Activated CD8-positive, alpha-beta T cell treated with anti-CD3 and anti-CD28 coated beads, Interleukin-2, amount 10 ng/mL, durations not matched to agents 7 days and 5 days (primary cell): ENCODE measurements around the gene RIF1. TPM values are rescaled to one million over a fixed set of nuclear protein-coding genes. Genes with fewer than 3 reads are reported as not detected.

Experiments
- ATAC-seq: fragments of 150-1000 bp; cut with Tn5 transposase; one replicate; pipeline ENCODE4 v1.10.0; 2021; ENCODE audit warnings: moderate library complexity
- CTCF ChIA-PET: fragments of 350-600 bp; sonication (Branson Sonifier 250); formaldehyde crosslinking; loops from one replicate; lab custom pipeline; 2021; ENCODE audit warnings: antibody characterized with exemption; lab: Charles Lee
- POLR2A ChIA-PET: fragments of 350-600 bp; sonication (Branson Sonifier 250); formaldehyde crosslinking; loops from one replicate; lab custom pipeline; 2021; ENCODE audit warnings: antibody characterized with exemption; lab: Charles Lee
- DNase-seq: peaks from one replicate; pipeline ENCODE4 v3.0.0-alpha.2; 2020
- H3K27ac Mint-ChIP-seq: one replicate; pipeline ENCODE4 v1.8.0; 2021; ENCODE audit warnings: mild to moderate bottlenecking, mixed read lengths
- H3K27me3 Mint-ChIP-seq: one replicate; pipeline ENCODE4 v1.8.0; 2021; ENCODE audit warnings: low read depth, mixed read lengths
- H3K36me3 Mint-ChIP-seq: one replicate; pipeline ENCODE4 v1.8.0; 2021; ENCODE audit warnings: low read depth, mixed read lengths
- H3K4me1 Mint-ChIP-seq: one replicate; pipeline ENCODE4 v1.8.0; 2021; ENCODE audit warnings: low read depth, mixed read lengths
- H3K4me3 Mint-ChIP-seq: one replicate; pipeline ENCODE4 v1.8.0; 2021; ENCODE audit warnings: mild to moderate bottlenecking, mixed read lengths
- H3K9me3 Mint-ChIP-seq: one replicate; pipeline ENCODE4 v1.8.0; 2022; ENCODE audit warnings: mixed read lengths; ENCODE audit not compliant: insufficient read depth
- total RNA-seq, 2 experiments: library from RNA; stranded (reverse); gene quantifications; one replicate each; pipeline ENCODE4 v1.2.3, GENCODE V29; 2021

RIF1 gene
- total RNA-seq, 2 experiments from 2014 or later = 55.9 to 56.6 TPM

DNA sequence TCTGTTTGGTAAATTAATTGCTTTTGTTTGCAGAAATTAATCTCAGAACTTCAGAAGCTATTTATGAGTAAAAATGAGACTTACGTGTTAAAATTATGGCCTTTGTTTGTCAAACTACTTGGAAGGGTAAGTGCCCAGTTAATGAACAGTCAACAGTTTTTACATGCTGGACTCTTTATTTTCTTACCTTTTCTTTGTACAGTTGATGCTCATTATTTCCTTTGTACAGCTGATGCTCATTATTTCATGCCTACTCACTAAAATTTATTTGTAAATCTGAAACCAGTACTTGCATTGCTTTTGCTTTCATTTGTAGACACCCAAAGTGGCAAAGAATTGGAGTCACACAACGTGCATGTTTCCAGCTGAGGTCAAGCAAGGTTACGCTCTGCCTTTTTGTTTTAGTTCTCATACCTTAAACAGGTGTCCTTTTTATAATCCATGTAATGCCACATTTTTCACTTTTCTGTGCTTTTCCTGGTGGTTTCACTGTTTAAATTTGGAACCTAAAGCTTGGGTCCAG lies 13.3 kb downstream of the RIF1 start:
- CTCF ChIA-PET = interaction anchor here (0.9 to 1.6 kb wide), 3 partner anchors 13 to 178 kb away, joined by 3 to 5 read pairs (median 4); no protein-coding TSS in a partner anchor

DNA sequence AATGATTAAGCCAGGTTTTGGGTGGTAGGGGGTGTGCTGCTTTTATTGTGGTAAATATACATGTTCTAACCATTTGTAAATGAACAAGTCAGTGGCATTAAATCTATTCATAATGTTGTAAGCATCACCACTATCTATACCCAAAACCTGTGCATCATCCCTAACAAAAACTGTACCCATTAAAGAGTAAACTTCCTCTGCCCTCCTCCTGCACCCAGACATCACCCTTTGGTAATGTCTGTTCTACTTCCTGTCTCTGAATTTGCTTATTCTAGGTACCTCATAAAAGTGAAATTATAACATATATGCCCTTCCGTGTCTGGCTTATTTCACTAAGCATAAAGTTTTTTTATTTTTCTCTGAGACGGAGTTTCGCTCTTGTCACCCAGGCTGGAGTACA lies 14.1 kb downstream of the RIF1 start:
- Mint-ChIP-seq H3K27ac (peak overlapping the region; percentile 32), H3K4me1 (peaks cover 36% of the 10 kb centered on the region), H3K36me3 (peaks cover 64% of the 10 kb centered on the region), H3K4me3 (no peak overlapping the region), H3K9me3 (no peaks in the 10 kb centered on the region), H3K27me3 (no peaks in the 10 kb centered on the region)
- DNase-seq (no peak), ATAC-seq (peak; percentile 67)
- POLR2A ChIA-PET = interaction anchor here (0.7 kb wide), 2 partner anchors 14 to 58 kb away, joined by 3 read pairs; partner anchors contain the start of gene RIF1
- CTCF ChIA-PET = interaction anchor here (1.1 to 1.6 kb wide), 2 partner anchors 13 to 15 kb away, joined by 4 to 5 read pairs; no protein-coding TSS in a partner anchor

More for the DNA sequence above, 13.3 kb downstream of the RIF1 start:
- H3K4me3 Mint-ChIP-seq = no peak overlapping the region
- no peak for DNase-seq
- POLR2A ChIA-PET = interaction anchor here (0.6 to 0.7 kb wide), 3 partner anchors 13 to 161 kb away, joined by 3 read pairs; partner anchors contain the start of genes RBM43 and RIF1
- H3K27me3 Mint-ChIP-seq = no peaks in the 10 kb centered on the region
- H3K27ac Mint-ChIP-seq = peak overlapping the region; percentile 31
- H3K4me1 Mint-ChIP-seq = peaks cover 33% of the 10 kb centered on the region
- H3K36me3 Mint-ChIP-seq = peaks cover 59% of the 10 kb centered on the region
- no peaks in the 10 kb centered on the region for H3K9me3 Mint-ChIP-seq
- no peak for ATAC-seq

DNA sequence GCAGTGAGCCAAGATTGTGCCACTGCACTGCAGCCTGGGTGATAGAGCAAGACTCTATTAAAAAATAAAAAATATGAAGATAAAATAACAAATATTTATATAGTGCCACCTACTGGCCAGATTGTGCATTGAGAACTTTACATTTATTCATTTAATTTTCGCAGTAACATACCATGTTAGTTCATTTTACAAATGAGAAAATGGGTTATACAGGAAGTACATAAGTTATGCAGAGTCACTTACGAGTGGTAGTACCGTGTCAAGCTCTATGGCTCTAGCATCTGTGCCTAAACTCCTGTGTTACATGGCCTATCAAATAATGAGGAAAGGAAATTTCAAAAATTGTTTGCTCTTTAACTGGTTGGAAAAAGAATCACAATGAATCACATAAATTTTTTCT lies 27.9 kb downstream of the RIF1 start:
- Mint-ChIP-seq H3K9me3 (no peaks in the 10 kb centered on the region), H3K36me3 (peaks cover 59% of the 10 kb centered on the region), H3K27ac (no peak overlapping the region), H3K27me3 (no peaks in the 10 kb centered on the region), H3K4me3 (no peak overlapping the region), H3K4me1 (peaks cover 14% of the 10 kb centered on the region)
- no peak for DNase-seq
- ChIA-PET CTCF (interaction anchor here (0.6 to 3.2 kb wide), 18 partner anchors 11 to 383 kb away, joined by 3 to 12 read pairs (median 4); partner anchors contain the start of genes NMI and RBM43), POLR2A (interaction anchor here (0.6 kb wide), 1 partner anchor 12 kb away, joined by 3 read pairs; no protein-coding TSS in a partner anchor)
- no peak for ATAC-seq

DNA sequence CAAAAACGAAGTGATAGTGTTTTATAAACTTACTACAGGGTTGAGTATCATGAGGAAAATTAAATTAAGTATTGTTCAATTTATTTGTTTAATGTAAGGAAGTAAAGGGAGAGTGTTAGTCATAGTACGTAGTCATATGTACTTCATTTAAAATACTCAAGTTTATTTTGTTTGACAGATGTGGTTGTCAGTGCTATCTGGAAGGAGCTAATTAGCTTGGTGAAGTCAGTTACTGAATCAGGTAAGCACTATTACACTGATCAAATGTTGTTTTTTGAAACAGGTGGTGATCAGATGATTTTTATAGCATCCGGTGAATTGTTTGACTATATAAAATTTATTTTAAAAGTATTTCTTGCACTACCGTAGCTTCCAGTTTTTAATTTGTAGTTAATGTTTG lies 28.8 kb downstream of the RIF1 start:
- ChIA-PET CTCF (interaction anchor here (1.0 to 3.2 kb wide), 7 partner anchors 11 to 382 kb away, joined by 3 to 12 read pairs (median 3); no protein-coding TSS in a partner anchor), POLR2A (no interaction called here)
- Mint-ChIP-seq H3K27ac (no peak overlapping the region), H3K9me3 (no peaks in the 10 kb centered on the region), H3K36me3 (peaks cover 56% of the 10 kb centered on the region), H3K4me1 (peaks cover 14% of the 10 kb centered on the region), H3K27me3 (no peaks in the 10 kb centered on the region), H3K4me3 (no peak overlapping the region)
- DNase-seq (no peak), ATAC-seq (no peak)

DNA sequence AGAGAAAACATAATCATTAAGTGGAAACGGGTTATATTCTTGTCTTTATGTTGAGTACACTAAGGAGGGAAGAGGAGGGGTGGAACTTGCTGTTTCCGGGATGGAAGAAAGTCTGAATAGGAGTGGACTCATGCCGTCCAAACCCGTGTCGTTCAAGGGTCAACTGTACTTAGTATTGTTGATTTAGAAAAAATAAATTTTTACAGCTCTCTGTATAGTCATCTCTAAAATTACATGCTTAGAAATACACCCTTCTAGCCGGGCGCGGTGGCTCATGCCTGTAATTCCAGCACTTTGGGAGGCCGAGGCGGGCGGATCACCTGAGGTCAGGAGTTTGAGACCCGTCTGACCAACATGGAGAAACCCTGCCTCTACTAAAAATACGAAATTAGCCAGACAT lies 29.4 kb downstream of the RIF1 start:
- DNase-seq (no peak), ATAC-seq (no peak)
- no peak overlapping the region for H3K27ac Mint-ChIP-seq
- H3K4me3 Mint-ChIP-seq = no peak overlapping the region
- ChIA-PET CTCF (interaction anchor here (1.0 to 3.2 kb wide), 5 partner anchors 10 to 26 kb away, joined by 3 to 12 read pairs (median 3); no protein-coding TSS in a partner anchor), POLR2A (no interaction called here)
- no peaks in the 10 kb centered on the region for H3K9me3 Mint-ChIP-seq
- H3K27me3 Mint-ChIP-seq = no peaks in the 10 kb centered on the region
- peaks cover 14% of the 10 kb centered on the region for H3K4me1 Mint-ChIP-seq
- H3K36me3 Mint-ChIP-seq = peaks cover 60% of the 10 kb centered on the region

DNA sequence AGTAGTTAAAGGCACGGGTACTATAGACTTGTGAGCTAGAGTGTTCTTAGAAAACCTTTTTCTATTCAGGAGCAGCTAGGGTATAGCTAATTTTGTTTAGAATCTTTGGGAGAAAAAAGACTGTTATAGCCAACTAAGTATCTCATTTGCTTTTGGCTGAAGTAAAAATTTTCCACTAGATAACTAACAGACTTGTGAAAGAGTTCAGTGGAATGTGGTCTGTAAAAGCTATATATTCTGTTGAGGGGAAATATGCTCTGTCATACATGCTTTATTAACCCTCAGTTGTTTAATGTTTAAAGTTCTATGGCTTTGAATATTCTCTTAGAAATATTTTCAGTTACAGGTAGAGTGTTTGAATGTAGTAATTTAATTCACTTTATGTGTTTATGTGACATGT lies 49.7 kb downstream of the RIF1 start:
- Mint-ChIP-seq H3K27ac (no peak overlapping the region), H3K4me3 (no peak overlapping the region), H3K27me3 (no peaks in the 10 kb centered on the region), H3K9me3 (no peaks in the 10 kb centered on the region), H3K4me1 (no peaks in the 10 kb centered on the region), H3K36me3 (peaks cover 56% of the 10 kb centered on the region)
- ChIA-PET CTCF (interaction anchor here (1.3 kb wide), 1 partner anchor 22 kb away, joined by 4 read pairs; no protein-coding TSS in a partner anchor), POLR2A (no interaction called here)
- no peak for DNase-seq
- ATAC-seq = no peak

DNA sequence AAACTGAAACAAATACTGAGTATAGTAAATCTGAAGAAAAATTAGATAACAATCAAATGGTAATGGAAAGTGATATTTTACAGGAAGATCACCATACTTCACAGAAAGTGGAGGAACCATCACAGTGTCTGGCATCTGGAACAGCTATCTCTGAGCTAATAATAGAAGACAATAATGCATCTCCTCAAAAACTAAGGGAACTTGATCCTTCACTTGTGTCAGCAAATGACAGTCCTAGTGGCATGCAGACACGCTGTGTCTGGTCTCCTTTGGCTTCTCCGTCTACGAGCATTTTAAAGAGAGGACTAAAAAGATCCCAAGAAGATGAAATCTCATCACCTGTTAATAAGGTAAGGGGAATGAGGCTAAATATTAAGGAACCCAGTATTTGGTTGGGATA lies 56.1 kb downstream of the RIF1 start:
- Mint-ChIP-seq H3K4me1 (peaks cover 5% of the 10 kb centered on the region), H3K27me3 (no peaks in the 10 kb centered on the region), H3K36me3 (peaks cover 80% of the 10 kb centered on the region), H3K27ac (no peak overlapping the region), H3K9me3 (no peaks in the 10 kb centered on the region), H3K4me3 (no peak overlapping the region)
- DNase-seq = no peak
- no peak for ATAC-seq
- ChIA-PET POLR2A (interaction anchor here (1.0 kb wide), 1 partner anchor 56 kb away, joined by 3 read pairs; no protein-coding TSS in a partner anchor), CTCF (interaction anchor here (1.8 kb wide), 1 partner anchor 29 kb away, joined by 4 read pairs; no protein-coding TSS in a partner anchor)

DNA sequence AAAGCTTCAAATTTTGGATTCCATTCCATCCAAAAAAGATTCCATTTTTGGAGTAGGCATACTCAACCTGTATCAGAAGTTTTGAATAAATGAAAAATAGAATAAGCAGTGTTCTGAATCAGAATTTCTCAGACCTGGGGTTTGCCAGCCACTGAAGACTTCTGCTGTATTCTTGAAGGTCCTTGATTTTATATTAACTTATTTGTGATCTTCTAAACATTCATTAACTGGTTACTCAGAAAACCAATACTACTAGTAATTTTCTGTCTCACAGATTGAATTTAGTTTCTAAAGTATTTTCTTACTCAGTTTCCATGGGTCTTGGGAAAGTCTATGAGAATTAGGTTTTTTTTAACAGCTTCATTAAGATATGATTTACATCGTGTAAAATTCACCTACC lies 60.9 kb downstream of the RIF1 start:
- Mint-ChIP-seq H3K27me3 (no peaks in the 10 kb centered on the region), H3K4me1 (peaks cover 17% of the 10 kb centered on the region), H3K4me3 (no peak overlapping the region), H3K27ac (no peak overlapping the region), H3K9me3 (no peaks in the 10 kb centered on the region), H3K36me3 (peaks cover 82% of the 10 kb centered on the region)
- ATAC-seq = no peak
- no peak for DNase-seq
- POLR2A ChIA-PET = no interaction called here
- CTCF ChIA-PET = interaction anchor here (0.9 kb wide), 1 partner anchor 32 kb away, joined by 3 read pairs; no protein-coding TSS in a partner anchor

DNA sequence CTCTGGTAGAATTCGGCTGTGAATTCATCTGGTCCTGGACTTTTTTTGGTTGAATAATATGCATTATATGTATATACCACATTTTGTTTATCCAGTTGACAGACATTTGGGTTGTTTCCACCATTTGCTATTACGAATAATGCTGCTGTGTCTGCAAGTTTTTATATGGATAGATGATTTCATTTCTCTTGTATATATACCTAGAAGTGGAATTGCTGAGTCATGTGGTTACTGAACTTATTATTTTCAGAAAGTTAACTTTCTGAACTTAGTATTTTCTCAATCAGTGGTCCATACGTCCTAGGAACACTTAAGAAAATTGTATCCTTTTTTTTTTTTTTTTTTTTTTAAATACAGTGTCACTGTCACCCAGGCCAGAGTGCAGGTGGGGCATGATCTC lies 63.3 kb downstream of the RIF1 start:
- Mint-ChIP-seq H3K27me3 (no peaks in the 10 kb centered on the region), H3K4me1 (peaks cover 16% of the 10 kb centered on the region), H3K4me3 (no peak overlapping the region), H3K9me3 (no peaks in the 10 kb centered on the region), H3K36me3 (peaks cover 80% of the 10 kb centered on the region), H3K27ac (no peak overlapping the region)
- ATAC-seq (no peak), DNase-seq (no peak)
- CTCF ChIA-PET = no interaction called here
- POLR2A ChIA-PET = no interaction called here

DNA sequence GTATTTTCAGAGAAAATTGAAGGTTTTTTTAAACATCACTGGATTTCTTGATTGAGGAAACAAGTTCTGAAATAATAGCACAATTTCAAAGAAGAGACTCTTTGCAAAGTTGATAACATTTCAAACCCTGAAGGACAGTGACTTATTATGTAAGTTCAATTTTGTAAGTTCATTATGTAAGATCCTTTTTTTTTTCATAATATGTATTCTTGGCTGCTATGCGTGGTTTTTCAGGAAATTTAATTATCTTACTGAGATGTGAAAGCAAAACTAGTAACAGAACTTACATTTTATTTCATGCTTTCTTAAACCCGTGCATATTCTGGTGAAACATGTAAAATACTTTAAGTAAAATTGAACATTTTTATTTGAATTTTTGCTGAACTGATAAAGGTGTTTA lies 65.4 kb downstream of the RIF1 start:
- H3K36me3 Mint-ChIP-seq = peaks cover 77% of the 10 kb centered on the region
- POLR2A ChIA-PET = no interaction called here
- DNase-seq = no peak
- peaks cover 14% of the 10 kb centered on the region for H3K4me1 Mint-ChIP-seq
- CTCF ChIA-PET = no interaction called here
- no peak for ATAC-seq
- H3K27me3 Mint-ChIP-seq = no peaks in the 10 kb centered on the region
- no peak overlapping the region for H3K27ac Mint-ChIP-seq
- no peak overlapping the region for H3K4me3 Mint-ChIP-seq
- no peaks in the 10 kb centered on the region for H3K9me3 Mint-ChIP-seq

DNA sequence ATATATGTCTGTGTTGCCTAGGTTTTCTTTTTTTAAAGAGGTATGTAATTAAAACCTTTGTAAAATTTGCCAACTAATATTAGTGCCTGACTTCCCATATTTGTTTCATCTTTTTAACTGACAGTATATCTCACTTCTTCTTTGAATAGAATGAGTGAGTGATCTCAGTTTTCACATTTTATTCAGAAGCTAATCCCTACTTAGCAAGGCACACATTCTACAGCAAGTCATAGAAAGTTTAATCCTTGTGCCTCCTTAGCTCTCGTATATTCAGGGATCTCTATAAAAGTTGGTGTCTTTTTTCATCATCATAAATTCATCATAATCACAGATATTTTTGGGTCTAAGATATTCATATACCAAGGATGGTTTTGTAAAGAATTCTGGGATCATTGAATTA lies 66.6 kb downstream of the RIF1 start:
- DNase-seq = no peak
- ATAC-seq = no peak
- no peaks in the 10 kb centered on the region for H3K9me3 Mint-ChIP-seq
- no peak overlapping the region for H3K4me3 Mint-ChIP-seq
- ChIA-PET POLR2A (no interaction called here), CTCF (interaction anchor here (0.9 kb wide), 1 partner anchor 39 kb away, joined by 3 read pairs; no protein-coding TSS in a partner anchor)
- H3K27me3 Mint-ChIP-seq = no peaks in the 10 kb centered on the region
- H3K27ac Mint-ChIP-seq = no peak overlapping the region
- H3K4me1 Mint-ChIP-seq = peaks cover 14% of the 10 kb centered on the region
- peaks cover 78% of the 10 kb centered on the region for H3K36me3 Mint-ChIP-seq

DNA sequence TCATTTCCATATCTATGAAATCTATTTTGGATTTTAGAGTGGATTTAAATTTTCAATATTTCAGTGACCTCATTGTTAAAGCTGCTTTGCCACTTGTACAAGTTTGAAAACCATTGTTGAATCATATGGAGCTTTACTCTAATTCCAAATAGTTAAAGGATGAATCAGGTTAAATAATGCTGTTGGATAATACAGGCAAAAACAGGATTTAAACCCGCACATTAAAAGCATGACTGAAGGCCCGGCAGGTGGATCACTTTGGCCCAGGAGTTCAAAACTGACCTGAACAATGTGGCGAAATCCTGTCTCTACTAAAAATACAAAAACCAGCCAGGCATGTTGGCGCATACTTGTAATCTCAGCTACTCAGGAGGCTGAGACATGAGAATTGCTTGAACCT lies 68.3 kb downstream of the RIF1 start:
- ATAC-seq (no peak), DNase-seq (no peak)
- Mint-ChIP-seq H3K9me3 (no peaks in the 10 kb centered on the region), H3K4me3 (no peak overlapping the region), H3K27ac (no peak overlapping the region), H3K27me3 (no peaks in the 10 kb centered on the region), H3K36me3 (peaks cover 76% of the 10 kb centered on the region), H3K4me1 (peaks cover 20% of the 10 kb centered on the region)
- ChIA-PET POLR2A (no interaction called here), CTCF (interaction anchor here (0.7 kb wide), 1 partner anchor 13 kb away, joined by 3 read pairs; no protein-coding TSS in a partner anchor)
